Measurements from ENCODE around the gene PCBP2.
"Not testable (repeated sequence)": the region's sequence is repeated elsewhere in the genome, so short reads cannot be mapped to it uniquely, and the experiment has no call there.

Gene PCBP2

GRCh38 chr12:53428741-53429140 is 23.2 kb upstream of the PCBP2 start:
- H3K27ac ChIP-seq = no peak overlapping the region
- TF ChIP-seq CTCF (conservative IDR thresholded peaks at IDR 0.05) (no peak), ZFX (IDR thresholded peaks at IDR 0.05) (no peak)

GRCh38 chr12:53430116-53430515 is 21.8 kb upstream of the PCBP2 start:
- no peak overlapping the region for H3K27ac ChIP-seq
- TF ChIP-seq CTCF (conservative IDR thresholded peaks at IDR 0.05) = no peak
- TF ChIP-seq ZFX (IDR thresholded peaks at IDR 0.05) = no peak

GRCh38 chr12:53431187-53431586 is 20.7 kb upstream of the PCBP2 start:
- no peak for TF ChIP-seq ZFX (IDR thresholded peaks at IDR 0.05)
- no peak for TF ChIP-seq CTCF (conservative IDR thresholded peaks at IDR 0.05)
- no peak overlapping the region for H3K27ac ChIP-seq

- H3K27ac ChIP-seq = not testable (repeated sequence)
These were observed 16.6 kb upstream of the PCBP2 start for GRCh38 chr12:53435326-53435725.

- H3K27ac ChIP-seq = not testable (repeated sequence)
These were observed 12.3 kb upstream of the PCBP2 start for GRCh38 chr12:53439582-53439981.

GRCh38 chr12:53441040-53441833 is 10.7 kb upstream of the PCBP2 start, which contains the start of gene PRR13:
Gene PRR13 (plus strand): TSS chr12:53441734. CDS start chr12:53442715, 981 bp downstream.
- H3K27ac ChIP-seq = peak within 1 kb of the TSS; percentile 83
- TF ChIP-seq CTCF (conservative IDR thresholded peaks at IDR 0.05) (no peak), ZFX (IDR thresholded peaks at IDR 0.05) (no peak)

- TF ChIP-seq ZFX (IDR thresholded peaks at IDR 0.05) = no peak
- no peak overlapping the region for H3K27ac ChIP-seq
These were observed 7.9 kb upstream of the PCBP2 start for GRCh38 chr12:53443955-53444354.

- H3K27ac ChIP-seq = not testable (repeated sequence)
These were observed 7.1 kb upstream of the PCBP2 start for GRCh38 chr12:53444593-53445325.

- TF ChIP-seq CTCF (conservative IDR thresholded peaks at IDR 0.05) (no peak), ZFX (IDR thresholded peaks at IDR 0.05) (no peak)
- no peak overlapping the region for H3K27ac ChIP-seq
These were observed 966 bp upstream of the PCBP2 start for GRCh38 chr12:53450936-53451335.
